Fibroblast of skin of right quadriceps (primary cell): ENCODE data around the gene KBTBD4.
"Not testable (repeated sequence)": the region's sequence is repeated elsewhere in the genome, so short reads cannot be mapped to it uniquely, and the experiment has no call there.

Experiments used
- DNase-seq: peaks from one replicate; pipeline ENCODE4 v3.0.0-alpha.2; 2013

KBTBD4 gene

DNA sequence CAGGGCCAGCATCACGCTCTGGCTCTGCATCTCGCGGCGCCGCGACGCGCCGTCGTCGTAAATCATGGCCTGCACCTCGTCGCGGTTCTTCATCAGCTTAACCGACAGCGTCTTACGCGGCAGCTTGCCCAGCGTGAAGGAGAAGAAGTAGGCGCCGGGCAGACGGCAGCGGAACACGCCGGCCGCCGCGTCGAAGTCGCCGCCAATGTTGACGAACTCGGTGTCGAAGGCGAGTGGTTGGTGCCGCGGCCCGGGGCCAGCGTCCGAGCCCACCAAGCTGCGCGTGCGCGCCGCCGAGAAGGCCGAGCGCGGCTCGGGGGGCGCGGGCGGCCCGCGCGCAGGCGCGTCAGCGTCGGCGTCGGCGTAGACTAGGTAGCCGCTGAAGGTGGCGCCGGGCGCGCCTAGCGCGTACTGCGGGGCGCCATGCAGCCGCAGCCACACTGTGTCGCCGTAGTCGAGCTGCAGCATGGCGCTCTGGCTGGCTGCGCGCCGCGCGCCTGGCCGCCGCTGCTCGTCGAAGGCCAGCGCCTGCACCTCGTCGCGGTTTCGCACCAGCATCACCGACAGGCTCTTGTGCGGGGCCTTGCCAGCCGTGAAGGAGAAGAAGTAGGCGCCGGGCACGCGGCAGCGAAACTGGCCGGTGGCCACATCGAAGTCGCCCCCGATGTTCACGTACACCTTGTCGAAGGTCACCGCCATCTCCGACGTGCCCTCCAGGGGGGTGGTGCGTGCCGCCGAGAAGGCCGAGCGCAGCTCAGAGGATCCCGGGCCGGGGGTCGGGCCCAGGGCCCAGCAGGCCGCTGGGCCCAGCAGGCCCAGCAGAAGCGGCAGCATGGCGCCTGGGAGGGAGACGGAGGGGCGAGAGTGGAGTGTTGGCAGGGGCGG is 11.4 kb upstream of the KBTBD4 start:
- peak; percentile 53 for DNase-seq

DNA sequence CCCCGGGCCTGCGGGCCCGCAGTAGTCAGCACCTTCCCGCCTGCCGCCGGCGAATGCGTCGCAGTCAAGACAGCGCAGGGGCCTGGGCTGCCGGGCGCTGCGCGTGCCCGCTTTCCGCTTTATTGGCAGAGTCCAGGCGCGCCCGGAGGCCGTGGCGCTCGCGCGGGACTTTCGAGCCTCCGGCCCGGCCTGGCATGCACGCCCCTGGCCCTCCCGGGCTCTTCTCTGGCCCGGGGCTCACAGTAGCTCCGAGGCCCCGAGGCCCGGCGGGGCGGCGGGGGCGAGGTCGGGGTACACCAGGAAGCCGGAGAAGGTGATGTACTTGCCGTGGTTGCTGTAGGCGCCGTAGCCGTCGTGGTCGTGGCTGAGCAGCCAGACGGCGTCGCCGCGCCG is 10.8 kb upstream of the KBTBD4 start:
- DNase-seq = no peak

DNA sequence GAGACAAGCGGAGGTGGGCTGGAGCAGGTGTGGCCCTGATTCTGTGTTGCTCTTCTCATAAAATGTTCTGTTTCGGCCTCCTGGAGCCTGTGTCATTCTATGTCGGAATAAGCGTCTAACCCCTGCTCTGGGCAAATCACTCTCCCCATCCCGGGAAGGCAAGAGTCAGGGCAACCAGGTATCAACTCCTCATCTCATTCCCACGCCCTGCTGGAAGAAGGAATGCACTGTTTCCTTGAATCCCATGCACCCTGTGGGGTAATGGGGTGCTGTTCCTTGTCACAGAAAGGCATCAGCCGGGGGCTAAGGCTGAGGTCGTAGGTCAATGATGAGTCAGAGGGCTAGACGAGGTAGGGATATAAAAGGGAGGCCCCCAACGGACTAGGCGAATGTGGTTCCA is 10.3 kb upstream of the KBTBD4 start:
- DNase-seq = no peak

DNA sequence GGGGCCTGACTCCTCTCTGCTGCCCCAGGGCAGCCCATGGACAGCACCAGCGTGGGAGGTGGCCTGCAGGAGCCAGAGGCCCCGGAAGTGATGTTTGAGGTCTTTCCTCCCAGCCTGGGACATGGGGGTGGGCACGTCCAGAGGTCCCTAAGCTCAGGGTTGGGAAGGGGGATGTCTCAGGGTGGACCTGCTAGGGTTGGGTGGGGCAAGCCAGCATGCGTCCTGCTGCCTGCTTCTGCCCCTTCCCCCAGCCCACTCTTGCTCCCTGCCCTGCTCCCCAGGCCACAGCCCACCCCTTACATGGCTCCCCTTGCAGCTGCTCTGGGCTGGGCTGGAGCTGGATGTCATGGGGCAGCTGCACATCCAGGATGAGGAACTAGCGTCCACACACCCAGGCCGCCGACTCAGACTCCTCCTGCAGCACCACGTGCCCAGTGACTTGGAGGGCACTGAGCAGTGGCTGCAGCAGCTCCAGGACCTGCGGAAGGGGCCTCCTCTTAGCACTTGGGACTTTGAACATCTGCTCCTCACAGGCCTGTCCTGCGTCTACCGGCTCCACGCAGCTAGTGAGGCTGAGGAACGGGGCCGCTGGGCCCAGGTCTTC is 9.1 kb upstream of the KBTBD4 start:
- no peak for DNase-seq

DNA sequence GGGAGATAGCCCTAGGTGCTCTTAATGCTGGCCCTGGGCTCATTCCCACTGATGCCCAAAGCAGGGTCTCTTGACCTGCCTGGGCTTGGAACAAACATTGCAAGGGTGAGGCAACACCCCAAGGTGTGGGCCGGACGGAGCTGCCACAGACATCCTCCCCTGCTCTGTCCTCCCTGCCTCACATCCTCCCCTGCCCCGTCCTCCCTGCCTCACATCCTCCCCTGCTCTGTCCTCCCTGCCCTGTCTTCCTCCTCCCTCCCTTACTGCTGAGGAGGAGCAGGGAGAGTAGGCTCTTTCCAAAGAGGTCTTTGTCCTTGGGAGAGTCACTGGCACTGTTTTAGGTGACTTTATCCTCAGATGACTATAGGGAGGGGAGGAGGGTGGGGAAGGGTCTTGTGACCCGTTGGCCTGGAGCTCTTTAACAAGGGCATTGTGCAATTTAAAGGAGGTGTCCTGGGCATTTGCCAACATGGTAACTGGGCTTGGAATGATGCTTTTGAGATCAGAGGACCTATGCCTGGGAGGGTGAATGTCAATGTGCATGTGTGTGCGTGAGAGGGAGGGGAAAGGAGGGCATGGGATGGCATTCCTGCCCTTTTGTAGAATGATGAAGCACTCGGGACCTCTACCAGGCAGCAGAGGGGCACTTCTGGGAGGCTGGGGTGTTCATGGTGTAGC is 8.4 kb upstream of the KBTBD4 start:
- DNase-seq = no peak

DNA sequence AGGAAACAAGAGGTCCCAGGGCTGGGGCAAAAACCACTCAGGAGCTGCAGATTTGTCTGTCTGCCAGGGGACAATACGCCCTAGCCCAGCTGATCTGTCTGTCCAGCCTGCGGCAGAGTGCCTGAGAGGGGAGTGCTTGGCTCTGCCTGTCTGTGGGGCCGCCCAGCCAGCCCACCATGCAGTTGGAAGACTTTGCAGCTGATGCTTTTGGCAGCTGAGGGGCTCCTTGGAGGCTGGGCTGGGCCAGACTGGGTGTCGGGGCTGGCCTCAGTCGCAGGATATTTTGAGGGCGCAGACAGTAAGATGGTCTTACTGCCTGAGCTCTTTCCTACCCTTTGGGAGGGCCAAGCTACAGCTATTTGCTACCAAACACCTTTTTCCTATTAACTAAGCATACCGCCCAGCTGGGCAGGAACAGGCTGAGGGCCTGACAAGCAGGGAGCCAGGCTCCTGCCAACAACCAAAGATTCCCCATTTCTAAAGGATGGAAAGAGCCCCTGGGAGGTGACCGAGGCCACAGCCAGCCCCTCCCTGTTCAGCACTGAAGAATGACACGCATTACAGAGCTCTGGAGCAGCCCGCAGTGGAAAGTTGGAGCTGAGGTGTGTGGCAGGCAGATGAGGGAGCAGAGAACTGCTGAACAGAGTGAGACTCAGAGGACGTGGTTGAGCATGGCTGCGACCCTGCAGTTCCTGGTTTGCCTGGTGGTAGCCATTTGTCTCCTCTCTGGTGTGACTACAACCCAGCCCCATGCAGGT is 7.5 kb upstream of the KBTBD4 start, which contains the start of gene FAM180B:
Gene FAM180B, plus strand, starts transcription at position 581 of the 758 bp plus-strand sequence. Its CDS starts 91 bp downstream, at position 672.
- no peak for DNase-seq

DNA sequence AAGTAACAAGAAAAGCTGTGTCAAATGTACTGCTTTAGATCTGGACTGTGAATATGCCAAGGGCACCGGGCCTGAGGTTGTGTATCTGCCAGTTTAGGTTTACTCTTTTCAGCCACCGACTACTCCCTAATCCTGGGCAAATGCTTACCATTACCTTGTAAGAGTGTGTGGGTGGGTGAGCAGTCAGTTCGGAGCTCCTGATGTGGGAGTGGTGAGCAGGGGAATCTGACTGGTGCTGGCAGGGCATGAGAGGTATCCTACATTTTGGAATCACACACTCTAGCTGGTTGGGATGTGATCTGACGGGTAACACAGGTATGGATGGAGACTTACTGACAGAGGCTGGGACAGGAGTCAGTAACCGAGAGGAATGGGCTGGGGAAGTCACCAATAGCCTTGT is 5.1 kb upstream of the KBTBD4 start:
- DNase-seq = no peak

DNA sequence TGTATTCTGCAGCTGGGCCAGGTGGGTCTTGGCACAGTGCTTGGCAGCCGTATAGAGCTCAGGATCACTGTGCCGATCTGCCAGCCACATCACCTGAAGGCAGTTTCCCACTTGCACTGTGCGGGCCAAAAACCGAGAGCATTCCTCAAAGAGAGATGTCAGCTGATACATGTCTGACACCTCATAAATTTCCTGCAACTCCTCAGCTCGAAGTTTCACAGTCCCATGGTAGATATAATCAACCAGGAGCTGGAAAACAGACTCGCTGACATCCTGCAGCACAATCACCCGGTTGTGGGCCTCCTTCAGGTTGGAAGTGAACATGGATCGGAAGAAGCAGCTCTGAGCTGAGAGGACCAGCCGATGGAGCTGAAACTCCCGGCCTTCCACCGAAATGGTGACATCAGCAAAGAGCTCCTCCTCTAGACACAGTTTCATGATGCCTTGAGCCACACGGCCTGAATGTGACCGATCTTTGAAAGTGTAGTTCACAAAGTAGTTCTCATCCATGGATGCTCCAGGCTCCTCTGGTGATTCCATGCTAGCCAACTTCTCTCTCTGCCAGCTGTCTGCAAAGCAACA is 1.2 kb downstream of the KBTBD4 start:
- no peak for DNase-seq

DNA sequence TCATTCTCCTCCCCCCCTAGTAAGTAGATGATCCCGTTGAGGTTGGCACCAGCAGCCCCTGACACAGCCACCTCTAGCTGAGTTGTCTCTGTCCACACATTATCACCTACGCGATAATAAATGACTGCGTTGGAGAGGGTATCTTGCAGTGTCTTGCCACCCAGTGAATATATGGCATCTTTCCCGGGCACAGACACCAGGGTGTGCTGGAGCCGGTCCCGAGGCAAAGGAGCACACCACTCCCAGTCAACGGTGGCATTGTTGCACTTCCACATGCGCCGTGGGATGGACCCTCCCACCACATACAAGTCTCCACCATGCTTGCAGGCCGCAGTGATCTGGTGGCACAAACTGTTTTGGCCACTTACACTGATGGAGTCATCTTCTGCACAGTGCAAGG is 5.4 kb downstream of the KBTBD4 start:
- no peak for DNase-seq

DNA sequence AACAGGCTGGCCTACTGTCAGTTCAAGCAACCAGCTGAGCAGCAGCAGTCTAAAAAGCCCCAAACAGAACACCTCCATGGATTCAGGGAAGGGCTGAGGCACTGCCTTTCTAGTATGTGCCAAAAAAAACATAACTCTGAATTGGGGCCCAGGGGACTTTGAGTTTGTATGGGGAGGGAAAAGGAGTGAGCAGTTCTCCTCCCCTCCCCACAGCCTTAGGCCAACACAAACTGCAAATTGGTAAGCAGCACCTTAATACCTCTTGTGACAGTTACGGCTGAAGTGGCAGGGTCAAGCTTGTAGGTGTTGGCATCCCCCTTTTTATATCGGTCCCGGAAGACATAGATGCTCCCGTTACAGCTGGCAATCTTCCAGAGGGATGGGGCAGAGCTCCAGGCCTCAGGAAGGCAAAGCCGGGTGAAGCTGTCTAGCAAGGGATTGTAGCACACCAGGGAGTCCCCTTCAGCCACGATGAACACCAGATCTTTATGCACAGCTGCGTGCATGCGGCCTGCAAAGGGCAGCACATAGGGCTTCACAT is 6.0 kb downstream of the KBTBD4 start:
- DNase-seq = no peak

DNA sequence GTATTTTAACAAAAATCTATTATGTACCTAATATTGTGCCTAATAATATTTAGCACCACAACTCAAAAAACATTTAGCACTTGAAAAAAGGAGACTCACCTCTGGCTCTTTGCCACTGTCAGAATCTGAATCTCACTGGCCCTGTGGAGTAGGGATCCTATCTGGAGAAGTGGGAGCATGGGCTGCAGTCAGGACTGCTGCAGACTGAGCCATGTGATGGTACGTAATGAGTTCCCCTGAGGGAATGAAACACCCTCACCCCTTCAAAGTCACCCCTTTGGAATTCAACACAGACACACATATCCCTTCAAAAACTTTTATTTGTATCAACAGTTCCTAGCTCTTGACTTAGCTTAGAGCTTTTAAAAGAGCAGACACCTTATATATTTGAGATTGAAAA is 6.9 kb downstream of the KBTBD4 start:
- DNase-seq = peak; percentile 34

DNA sequence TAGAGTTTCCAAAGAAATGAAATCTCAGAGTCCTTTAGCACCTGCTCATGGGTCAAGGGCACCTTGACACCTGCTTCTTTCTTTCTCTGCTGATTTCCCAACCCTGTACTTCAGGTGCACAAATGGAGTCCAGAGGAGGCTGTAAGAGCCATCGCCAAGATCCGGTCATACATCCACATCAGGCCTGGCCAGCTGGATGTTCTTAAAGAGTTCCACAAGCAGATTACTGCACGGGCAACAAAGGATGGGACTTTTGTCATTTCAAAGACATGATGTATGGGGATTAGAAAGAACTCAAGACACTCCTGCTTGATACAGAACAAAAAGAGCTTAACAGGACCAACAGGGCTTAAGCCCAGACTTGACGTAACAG is 7.4 kb downstream of the KBTBD4 start:
- DNase-seq = no peak

DNA sequence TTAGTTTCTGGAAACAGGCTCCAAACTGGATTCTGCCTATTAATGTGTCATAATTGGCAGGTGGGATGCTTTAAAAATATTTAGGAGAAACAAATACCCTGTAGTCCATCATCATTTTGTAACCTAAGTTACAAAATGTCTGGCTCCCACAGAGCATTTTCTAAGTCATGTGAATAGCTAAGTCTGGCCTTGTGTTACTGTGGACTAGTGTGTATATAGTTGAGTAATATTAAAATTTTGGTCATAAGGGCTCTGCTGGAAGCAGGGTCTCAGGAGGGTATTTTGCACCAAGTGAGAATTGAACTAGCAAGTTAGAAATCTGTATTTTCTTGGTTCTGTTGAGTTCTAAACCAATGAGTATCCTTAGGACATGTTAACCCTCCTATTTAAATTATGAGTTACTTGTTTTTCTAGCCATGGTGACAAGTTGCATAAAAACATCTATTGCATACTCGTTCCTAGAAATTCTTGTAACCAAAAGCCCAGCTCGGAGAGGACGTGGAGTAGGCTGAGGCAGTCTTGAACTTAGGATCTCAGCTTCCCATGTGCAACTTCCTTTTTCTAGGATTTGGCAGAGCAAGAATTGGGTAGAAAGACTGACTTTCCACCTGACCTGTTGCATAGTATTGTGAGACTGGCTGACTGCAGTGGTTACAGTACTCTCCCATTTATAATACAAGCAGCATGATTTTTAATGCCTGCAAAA is 8.0 kb downstream of the KBTBD4 start:
- no peak for DNase-seq

DNA sequence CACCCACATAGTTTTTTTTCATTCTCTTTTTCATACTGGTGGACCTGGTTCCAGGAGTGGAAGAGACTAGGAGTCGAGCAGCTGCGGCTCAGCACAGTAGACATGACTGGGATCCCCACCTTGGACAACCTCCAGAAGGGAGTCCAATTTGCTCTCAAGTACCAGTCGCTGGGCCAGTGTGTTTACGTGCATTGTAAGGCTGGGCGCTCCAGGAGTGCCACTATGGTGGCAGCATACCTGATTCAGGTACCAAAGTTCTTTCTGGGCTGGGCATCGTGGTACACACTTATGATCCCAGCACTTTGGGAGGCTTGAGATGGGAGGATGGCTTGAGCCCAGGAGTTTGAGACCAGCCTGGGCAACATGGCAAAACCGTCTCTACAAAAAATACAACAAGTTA is 9.1 kb downstream of the KBTBD4 start:
- DNase-seq = no peak

DNA sequence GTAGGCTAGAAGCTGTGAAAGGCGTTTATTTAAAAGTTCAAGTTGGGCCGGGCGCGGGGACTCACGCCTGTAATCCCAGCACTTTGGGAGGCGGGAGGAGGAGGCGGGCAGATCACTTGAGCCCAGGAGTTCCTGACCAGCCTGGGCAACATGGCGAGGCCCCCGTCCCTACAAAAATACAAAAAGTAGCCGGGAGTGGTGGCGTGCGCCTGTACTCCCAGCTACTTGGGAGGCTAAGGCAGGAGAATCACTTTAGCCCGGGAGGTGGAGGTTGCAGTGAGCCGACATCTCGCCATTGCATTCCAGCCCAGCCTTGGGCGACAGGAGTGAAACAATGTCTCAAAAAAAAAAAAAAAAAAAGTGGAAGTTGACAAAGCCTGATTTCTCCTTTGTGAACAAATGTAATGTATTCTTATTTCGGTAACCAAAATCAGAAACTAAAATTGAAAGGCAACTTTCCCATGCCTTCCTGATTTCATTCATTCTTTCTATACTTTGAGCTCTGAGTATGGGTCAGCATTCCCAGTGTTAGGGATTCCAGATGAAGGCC is 12.5 kb downstream of the KBTBD4 start:
- DNase-seq = no peak

DNA sequence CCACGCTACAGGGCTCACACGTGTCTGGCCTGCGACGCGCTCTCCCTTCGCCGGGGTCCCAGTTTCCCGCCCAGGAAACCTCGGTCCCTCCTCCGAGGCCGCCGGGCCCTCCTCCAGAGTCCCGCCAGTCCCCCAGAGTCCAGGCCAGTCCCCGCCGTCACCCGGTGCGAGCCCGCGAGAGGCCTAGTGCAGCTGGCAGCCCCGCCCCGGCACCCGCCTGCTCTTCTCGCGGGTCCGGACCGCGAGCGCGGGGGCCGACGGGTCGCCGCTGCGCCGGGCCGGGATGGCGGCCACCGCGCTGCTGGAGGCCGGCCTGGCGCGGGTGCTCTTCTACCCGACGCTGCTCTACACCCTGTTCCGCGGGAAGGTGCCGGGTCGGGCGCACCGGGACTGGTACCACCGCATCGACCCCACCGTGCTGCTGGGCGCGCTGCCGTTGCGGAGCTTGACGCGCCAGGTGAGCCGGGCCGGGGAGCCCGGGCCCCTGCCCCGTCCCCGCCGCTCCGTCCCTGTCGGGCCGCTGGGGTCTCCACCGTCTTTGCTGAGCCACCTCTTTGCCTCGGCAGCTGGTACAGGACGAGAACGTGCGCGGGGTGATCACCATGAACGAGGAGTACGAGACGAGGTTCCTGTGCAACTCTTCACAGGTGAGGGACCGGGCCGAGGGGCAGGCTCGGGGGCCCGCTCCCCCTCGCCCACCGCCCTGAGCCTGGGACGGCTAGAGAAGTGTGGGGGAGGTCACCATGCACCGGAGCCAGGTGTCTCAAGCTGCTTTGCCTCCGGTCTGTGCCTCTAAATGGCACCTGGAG is 13.2 kb downstream of the KBTBD4 start, which contains the start of gene PTPMT1:
Gene PTPMT1, plus strand, starts transcription at position 260 of the 809 bp plus-strand sequence. Its CDS starts 24 bp downstream, at position 284.
- DNase-seq = peak; percentile 77

DNA sequence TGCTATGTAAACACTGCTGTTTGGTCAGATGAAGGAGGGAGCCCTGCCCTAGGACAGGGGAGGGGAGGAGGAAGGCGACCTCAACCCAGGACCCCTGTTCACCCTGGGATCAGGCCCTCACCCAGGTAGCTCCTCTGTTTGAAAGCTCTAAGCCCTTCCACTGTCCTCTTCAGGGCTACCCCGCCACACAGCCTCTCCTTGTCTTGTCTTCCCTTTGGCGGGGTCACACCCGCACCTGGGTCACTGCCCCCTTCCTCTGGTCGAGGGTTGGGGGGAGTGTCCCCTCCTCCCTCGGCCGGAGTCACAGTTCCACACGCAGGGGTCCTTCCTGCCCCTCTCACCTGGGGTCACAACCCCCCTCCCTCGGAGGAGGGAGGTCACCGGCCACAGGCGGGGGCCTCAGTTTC is 13.8 kb downstream of the KBTBD4 start:
- no peak for DNase-seq

DNA sequence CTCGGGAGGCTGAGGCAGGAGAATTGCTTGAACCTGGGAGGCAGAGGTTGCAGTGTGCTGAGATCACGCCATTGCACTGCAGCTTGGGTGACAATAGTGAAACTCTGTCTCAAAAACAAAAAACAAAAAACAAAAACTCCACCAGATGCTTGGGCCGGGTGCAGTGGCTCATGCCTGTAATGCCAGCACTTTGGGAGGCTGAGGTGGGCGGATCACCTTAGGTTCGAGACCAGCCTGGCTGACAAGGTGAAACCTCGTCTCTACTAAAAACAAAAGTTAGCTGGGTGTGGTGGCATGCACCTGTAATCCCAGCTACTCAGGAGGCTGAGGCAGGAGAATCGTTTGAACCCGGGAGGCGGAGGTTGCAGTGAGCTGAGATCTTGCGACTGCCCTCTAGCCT is 14.4 kb downstream of the KBTBD4 start:
- DNase-seq = not testable (repeated sequence)

DNA sequence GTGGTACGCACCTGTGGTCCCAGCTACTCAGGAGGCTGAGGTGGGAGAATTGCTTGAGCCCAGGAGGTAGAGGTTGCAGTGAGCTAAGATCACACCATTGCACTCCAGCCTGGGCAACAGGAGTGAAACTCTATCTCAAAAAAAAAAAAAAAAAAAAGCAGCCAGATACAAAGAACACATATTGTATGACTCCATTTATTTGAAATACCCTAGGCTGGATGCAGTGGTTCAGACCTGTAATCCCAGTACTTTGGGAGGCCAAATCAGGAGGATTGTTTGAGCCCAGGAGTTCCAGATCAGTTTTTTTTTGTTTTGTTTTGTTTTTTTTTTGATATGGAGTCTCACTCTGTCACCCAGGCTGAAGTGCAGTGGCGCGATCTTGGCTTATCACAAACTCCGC is 16.4 kb downstream of the KBTBD4 start:
- DNase-seq = not testable (repeated sequence)

DNA sequence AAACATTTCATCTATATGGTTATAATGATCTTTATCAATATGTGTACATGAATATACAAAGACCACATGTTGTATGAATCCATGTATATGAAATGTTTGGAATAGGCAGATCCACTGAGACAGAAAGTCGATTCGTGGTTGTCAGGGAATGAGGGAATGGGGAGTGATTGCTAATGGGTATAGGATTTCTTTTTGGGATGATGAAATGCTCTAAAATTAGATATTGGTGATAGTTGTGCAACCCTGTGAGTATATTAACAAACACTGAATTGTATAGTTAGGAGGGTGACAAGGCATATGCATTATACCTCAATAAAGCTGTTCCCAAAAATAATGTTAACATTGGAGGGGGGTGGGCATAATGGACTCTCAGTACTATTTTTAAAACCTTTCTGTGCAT is 18.3 kb downstream of the KBTBD4 start:
- peak; percentile 59 for DNase-seq
